Neural cell (in vitro differentiated cells): ENCODE results near the gene RFC5. TPM values are rescaled to one million over a fixed set of nuclear protein-coding genes. Genes with fewer than 3 reads are reported as not detected.

ENCODE experiments used
- H2AFZ ChIP-seq: fragments of 200-600, 300-800 bp; sonication (generic), shearing (Covaris generic); 2 replicates; pipeline ENCODE4 v1.6.0; 2014; ENCODE audit warnings: low read depth, mild to moderate bottlenecking, antibody characterized with exemption, low read length, moderate library complexity
- H3F3A ChIP-seq: fragments of 200-600 bp; shearing (Covaris generic); 2 replicates; pipeline ENCODE4 v1.6.1; 2016; ENCODE audit warnings: mild to moderate bottlenecking, moderate library complexity, mixed read lengths, antibody characterized with exemption, low read length; ENCODE audit not compliant: insufficient read depth, poor library complexity, severe bottlenecking
- H3K27ac ChIP-seq: fragments of 200-600, 300-800 bp; sonication (generic), shearing (Covaris generic); 2 replicates; pipeline ENCODE4 v1.5.1; 2014; ENCODE audit warnings: mild to moderate bottlenecking, low read length, moderate library complexity
- H3K27me3 ChIP-seq: fragments of 300-800, 200-600 bp; sonication (generic), shearing (Covaris generic); 2 replicates; pipeline ENCODE4 v1.6.0; 2014; ENCODE audit warnings: mild to moderate bottlenecking, low read depth, low read length, moderate library complexity; ENCODE audit not compliant: insufficient read depth
- H3K36me3 ChIP-seq: fragments of 300-800, 200-600 bp; sonication (generic), shearing (Covaris generic); 2 replicates; pipeline ENCODE4 v1.5.1; 2014; ENCODE audit warnings: mild to moderate bottlenecking, antibody characterized with exemption, low read length, moderate library complexity; ENCODE audit not compliant: insufficient read depth
- H3K4me2 ChIP-seq: fragments of 300-800, 200-600 bp; sonication (generic), shearing (Covaris generic); 2 replicates; pipeline ENCODE4 v1.6.0; 2014; ENCODE audit warnings: mild to moderate bottlenecking, low read length
- H3K4me3 ChIP-seq: fragments of 300-800, 200-600 bp; sonication (generic), shearing (Covaris generic); 2 replicates; pipeline ENCODE4 v1.5.1; 2014; ENCODE audit warnings: mild to moderate bottlenecking, low read length, moderate library complexity
- H3K79me2 ChIP-seq: fragments of 200-600 bp; shearing (Covaris generic); replicated peaks from 2 replicates; pipeline ENCODE4 v1.6.0; 2014; ENCODE audit warnings: mild to moderate bottlenecking, low read length, moderate library complexity; ENCODE audit not compliant: insufficient read depth
- H3K9ac ChIP-seq: fragments of 300-800, 200-600 bp; sonication (generic), shearing (Covaris generic); 2 replicates; pipeline ENCODE4 v1.6.1; 2016; ENCODE audit warnings: mild to moderate bottlenecking, low read length, mixed read lengths
- H3K9me2 ChIP-seq: fragments of 200-600 bp; shearing (Covaris generic); 2 replicates; pipeline ENCODE4 v1.6.1; 2016; ENCODE audit warnings: mild to moderate bottlenecking, low read length, mixed read lengths; ENCODE audit not compliant: insufficient read depth
- H3K9me3 ChIP-seq: fragments of 200-600, 300-800 bp; sonication (generic), shearing (Covaris generic); 2 replicates; pipeline ENCODE4 v1.6.1; 2016; ENCODE audit warnings: mild to moderate bottlenecking, mixed run types, low read length, moderate library complexity, mixed read lengths
- H4K20me1 ChIP-seq: fragments of 200-600 bp; shearing (Covaris generic); 2 replicates; pipeline ENCODE4 v1.6.1; 2016; ENCODE audit warnings: mild to moderate bottlenecking, mixed run types; ENCODE audit not compliant: insufficient read depth
- CTCF ChIP-seq: fragments of 450-650 bp; IDR thresholded peaks from 2 replicates; pipeline ENCODE4 v1.5.1; 2014; ENCODE audit warnings: antibody characterized with exemption, mild to moderate bottlenecking, moderate library complexity; ENCODE audit not compliant: poor library complexity, severe bottlenecking
- EP300 ChIP-seq: fragments of 450-650 bp; conservative IDR thresholded peaks from 2 replicates; pipeline ENCODE4 v1.6.1; 2014; ENCODE audit warnings: antibody characterized with exemption, mild to moderate bottlenecking, moderate library complexity; ENCODE audit not compliant: poor library complexity, severe bottlenecking
- EZH2 ChIP-seq: fragments of 200-600, 300-800 bp; shearing (Covaris generic), sonication (generic); IDR thresholded peaks from 2 replicates; pipeline ENCODE4 v1.6.1; 2014; ENCODE audit warnings: antibody characterized with exemption, low read length, borderline replicate concordance, mild to moderate bottlenecking; ENCODE audit not compliant: insufficient read depth, poor library complexity, severe bottlenecking
- MXI1 ChIP-seq: fragments of 450-650 bp; conservative IDR thresholded peaks from 2 replicates; pipeline ENCODE4 v1.6.1; 2014; ENCODE audit warnings: antibody characterized with exemption, mild to moderate bottlenecking; ENCODE audit not compliant: poor library complexity, severe bottlenecking
- POLR2AphosphoS5 ChIP-seq: IDR thresholded peaks from 2 replicates; pipeline ENCODE4 v1.6.1; 2012
- RAD21 ChIP-seq: fragments of 450-650 bp; conservative IDR thresholded peaks from 2 replicates; pipeline ENCODE4 v1.6.1; 2014; ENCODE audit warnings: antibody characterized with exemption, mild to moderate bottlenecking, moderate library complexity
- REST ChIP-seq: IDR thresholded peaks from 2 replicates; pipeline ENCODE4 v1.6.1; 2012; ENCODE audit warnings: borderline replicate concordance
- SMC3 ChIP-seq: fragments of 450-650 bp; conservative IDR thresholded peaks from 2 replicates; pipeline ENCODE4 v1.6.1; 2014; ENCODE audit warnings: antibody characterized with exemption, mild to moderate bottlenecking, moderate library complexity; ENCODE audit not compliant: poor library complexity
- TAF1 ChIP-seq: IDR thresholded peaks from 2 replicates; pipeline ENCODE4 v1.6.1; 2012; ENCODE audit warnings: low read depth
- polyA plus RNA-seq: library from polyadenylated mRNA; depleted of rRNA; stranded (reverse); fragments of >200 nt; gene quantifications from 2 replicates; pipeline ENCODE4 v1.2.3, GENCODE V29; 2014

The RFC5 gene
- polyA plus RNA-seq, 1 donor from 2014 or later: 39.4 TPM

DNA sequence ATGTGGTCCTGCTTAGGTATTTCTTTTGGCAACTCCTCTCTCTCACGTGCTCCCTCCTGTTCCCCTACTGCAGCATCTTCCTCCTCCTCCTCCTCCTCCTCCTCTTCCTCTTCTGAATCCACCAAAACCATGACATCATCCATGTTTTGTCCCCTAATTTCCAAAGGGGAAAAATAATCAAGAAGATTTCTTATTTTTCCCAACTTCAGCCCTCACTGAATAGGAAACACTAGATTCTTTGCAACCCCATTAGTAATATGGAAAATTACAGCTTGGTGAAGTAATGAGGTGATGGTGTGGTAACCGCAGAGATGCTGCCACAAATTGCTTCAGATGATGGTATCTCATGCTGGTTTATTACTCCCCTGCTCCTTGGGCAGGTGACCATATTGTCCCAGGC lies 51.9 kb downstream of the RFC5 start:
- Histone ChIP-seq H3K27me3 (no peaks in the 10 kb centered on the region), H3K4me3 (no peak overlapping the region), H3K9ac (no peak overlapping the region), H3K9me2 (no peaks in the 10 kb centered on the region), H2AFZ (no peak overlapping the region), H4K20me1 (no peaks in the 10 kb centered on the region), H3K27ac (no peak overlapping the region), H3K9me3 (no peaks in the 10 kb centered on the region), H3F3A (no peaks in the 10 kb centered on the region), H3K4me2 (no peak overlapping the region), H3K36me3 (no peaks in the 10 kb centered on the region), H3K79me2 (peaks cover 5% of the 10 kb centered on the region)
- TF ChIP-seq EP300 (no peak), MXI1 (no peak), REST (no peak)

GRCh38 chr12:118070650-118071049 lies 54.1 kb downstream of the RFC5 start:
- Histone ChIP-seq H3K36me3 (no peaks in the 10 kb centered on the region), H3K79me2 (no peaks in the 10 kb centered on the region), H3K9me2 (no peaks in the 10 kb centered on the region), H3K9ac (no peak overlapping the region), H3F3A (no peaks in the 10 kb centered on the region), H3K27ac (no peak overlapping the region), H3K4me3 (no peak overlapping the region), H2AFZ (no peak overlapping the region), H3K4me2 (no peak overlapping the region), H3K27me3 (no peaks in the 10 kb centered on the region), H3K9me3 (no peaks in the 10 kb centered on the region), H4K20me1 (no peaks in the 10 kb centered on the region)
- TF ChIP-seq REST (no peak), RAD21 (no peak), MXI1 (no peak), TAF1 (no peak), EZH2 (no peak), SMC3 (no peak), POLR2AphosphoS5 (no peak), CTCF (no peak), EP300 (no peak)
